Endometrium (tissue), 2 donors: Measurements from ENCODE around the gene ITPR2.

Experiments used
- FAIRE-seq: peaks from 2 replicates; lab custom pipeline; 2012; peaks lifted over from hg19 to GRCh38; lab: Jason Lieb, UNC
- donor health status: control.
- donor health status: control.

Gene ITPR2

DNA sequence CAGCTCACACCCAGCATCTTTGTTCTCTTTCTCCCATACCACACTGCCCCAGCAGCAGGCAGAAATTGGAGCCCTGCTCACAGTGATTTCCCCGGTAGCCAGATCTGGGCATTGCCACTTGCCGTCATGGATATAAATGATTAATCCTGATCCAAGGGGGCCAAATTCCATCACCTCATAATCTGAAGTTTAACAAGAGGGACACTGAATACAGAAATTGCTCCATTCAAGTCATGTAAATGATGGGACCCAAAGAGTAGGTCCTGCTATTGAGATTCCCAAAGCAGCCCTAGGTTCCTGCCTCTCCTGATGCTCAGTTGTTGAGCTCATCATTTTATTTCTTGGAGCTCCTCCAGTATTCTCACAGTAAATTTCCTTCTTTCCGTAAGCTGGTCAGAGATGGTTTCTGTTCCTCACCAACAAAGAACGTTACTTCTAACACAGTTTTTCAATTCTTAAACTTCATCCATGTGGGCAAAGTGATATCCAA, 11.7 kb downstream of the ITPR2 start:
- no peak for FAIRE-seq

DNA sequence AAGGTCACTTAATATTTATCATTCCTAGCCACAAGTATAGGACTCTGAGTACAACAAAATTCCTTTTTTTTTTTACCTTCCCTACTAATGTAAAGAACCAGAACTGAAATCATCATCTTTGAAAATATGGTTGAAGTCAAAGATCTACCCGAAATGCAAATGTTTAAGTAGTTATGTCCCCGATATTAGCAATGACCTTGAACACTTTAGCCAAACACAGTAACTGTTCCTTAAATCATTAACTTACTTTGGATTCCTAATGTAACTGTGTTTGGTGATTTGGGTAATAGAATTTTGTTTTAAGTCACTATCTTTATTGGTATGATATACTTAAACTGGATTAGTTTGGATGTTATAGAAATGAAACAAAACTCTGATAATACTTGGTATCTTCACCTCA, 14.4 kb downstream of the ITPR2 start:
- no peak for FAIRE-seq

GRCh38 chr12:26818201-26818600, 14.8 kb downstream of the ITPR2 start:
- no peak for FAIRE-seq

DNA sequence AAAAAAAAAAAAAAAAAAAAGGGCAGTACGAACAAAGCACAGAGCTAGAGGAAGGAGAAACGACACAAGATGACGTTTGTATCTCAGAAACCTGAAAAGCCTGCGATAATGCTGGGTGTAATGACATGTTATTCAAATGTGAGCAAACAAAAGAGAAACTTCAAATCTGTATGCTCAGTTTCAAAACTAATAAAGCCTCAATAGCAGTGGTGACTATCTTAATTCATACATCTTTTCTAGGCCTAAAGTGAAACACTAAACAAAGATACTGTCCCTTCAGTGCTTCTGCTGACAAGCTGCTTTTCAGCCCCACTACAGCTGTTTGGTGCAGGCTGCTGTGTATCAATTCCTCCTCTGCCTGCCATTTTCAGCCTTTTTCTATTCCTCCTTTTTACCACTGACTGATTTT, 15.8 kb downstream of the ITPR2 start:
- no peak for FAIRE-seq

DNA sequence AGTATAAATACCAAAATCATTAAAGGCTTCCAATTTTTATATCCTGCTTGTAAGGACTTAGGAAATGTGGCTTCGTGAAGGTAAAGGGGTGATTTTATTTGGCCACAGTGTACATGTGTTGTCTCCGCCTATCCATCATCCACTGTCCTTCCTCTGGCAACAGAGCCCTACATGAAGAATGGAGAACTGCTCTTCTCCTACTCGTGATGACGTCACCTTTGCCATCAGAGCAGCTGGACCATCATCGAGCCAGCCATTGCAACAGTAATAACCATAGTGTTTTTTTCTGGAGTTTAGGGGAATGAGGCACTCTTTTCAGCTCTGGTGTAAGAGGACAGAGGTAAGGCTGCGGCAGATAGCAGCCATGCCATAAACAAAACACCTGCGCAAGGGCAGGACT, 19.2 kb downstream of the ITPR2 start:
- FAIRE-seq, result no peak

- FAIRE-seq, result no peak
These were observed 22.7 kb downstream of the ITPR2 start for GRCh38 chr12:26810330-26810729.

GRCh38 chr12:26809611-26810285, 23.2 kb downstream of the ITPR2 start:
- FAIRE-seq, result no peak

DNA sequence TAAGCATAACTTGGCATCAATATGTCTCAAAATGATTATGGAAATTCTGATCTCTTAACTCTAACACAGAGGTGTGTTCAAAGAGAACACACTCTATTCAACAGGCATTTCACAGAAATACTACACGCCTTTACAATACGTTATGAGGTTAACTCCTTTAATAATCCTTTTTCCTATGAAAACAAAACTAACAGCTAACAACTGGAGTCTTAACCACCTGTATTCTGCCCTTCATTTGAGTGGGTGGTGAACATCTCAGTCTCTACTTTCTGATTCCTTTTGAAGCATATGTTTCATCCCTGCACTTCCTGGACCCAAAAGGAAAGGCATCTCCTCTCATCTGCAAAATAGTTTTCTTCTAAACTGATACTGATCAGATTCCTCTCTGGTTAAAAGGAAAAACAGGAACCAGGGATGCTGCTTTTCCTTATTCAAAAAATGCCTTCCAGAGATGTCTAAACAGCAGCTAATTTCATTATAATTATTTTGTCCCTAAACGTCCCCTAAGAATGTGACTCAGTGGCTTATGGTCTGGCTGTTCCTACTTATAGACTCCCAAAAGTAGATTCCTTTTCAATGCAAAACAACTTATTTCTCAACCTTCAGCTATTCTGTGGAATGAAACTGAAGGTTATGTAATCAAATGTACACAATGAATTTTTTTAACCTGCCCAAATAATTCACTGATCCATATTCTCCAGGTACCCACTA, 24.1 kb downstream of the ITPR2 start:
- no peak for FAIRE-seq

DNA sequence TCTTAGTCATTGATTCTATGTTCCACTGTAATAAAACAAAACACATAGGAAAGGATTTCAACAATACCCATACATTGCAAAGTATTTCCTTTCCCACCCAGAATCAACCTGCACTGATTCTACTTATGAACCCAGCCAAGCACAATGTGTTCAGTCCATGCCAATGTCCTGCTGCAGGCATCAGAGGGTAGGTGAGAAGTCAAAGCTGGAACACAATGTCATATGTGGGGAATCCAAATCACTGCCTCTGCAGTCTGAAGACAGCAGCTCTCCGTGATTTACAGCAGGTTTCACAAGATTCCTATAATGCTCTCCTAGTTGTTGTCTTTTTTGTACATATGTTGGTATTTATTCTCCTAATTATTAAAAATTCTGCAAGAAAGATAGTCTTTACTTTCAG, 25.7 kb downstream of the ITPR2 start:
- no peak for FAIRE-seq

DNA sequence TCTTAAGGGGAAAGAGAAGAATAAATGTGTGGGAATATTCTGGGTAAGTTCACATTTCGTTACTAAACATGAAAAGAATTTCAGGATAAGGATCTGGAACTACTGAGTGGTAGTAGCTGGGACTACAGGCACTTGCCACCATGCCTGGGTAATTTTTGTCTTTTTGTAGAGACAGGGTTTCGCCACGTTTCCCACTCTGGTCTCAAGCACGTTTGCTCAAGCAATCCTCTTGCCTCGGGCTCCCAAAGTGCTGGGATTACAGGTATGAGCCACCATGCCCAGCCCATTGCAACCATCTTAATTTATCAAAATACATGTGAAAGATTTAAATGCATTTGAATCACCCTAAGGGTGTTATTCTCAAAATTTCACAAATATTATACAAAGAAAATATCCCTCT, 26.4 kb downstream of the ITPR2 start:
- no peak for FAIRE-seq

DNA sequence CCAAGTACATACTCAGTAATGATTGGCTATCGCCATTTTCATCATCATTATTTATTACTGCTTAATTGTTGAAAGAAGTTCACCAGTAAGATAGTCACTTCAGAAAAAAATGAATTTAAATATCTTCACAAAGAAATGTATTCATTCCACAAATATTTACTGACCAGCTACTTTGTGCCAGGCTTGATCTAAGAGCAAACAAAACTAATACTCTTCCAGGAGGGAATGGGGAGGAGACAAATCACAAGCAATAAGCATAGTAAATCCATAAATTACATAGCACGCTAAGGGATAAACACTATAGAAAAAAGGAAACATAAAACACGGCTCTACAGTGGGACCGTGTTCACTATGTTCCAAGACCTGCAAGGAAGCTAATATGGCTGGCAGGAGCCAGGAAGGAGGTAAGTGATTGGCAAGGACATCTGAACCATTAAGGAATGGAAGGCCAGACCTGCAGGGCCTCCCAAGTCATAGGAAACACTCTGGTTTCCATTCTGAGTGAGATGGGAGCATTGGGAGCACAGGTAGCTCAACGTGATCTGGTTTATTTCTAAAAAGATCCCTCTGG, 27.5 kb downstream of the ITPR2 start:
- FAIRE-seq, result no peak

DNA sequence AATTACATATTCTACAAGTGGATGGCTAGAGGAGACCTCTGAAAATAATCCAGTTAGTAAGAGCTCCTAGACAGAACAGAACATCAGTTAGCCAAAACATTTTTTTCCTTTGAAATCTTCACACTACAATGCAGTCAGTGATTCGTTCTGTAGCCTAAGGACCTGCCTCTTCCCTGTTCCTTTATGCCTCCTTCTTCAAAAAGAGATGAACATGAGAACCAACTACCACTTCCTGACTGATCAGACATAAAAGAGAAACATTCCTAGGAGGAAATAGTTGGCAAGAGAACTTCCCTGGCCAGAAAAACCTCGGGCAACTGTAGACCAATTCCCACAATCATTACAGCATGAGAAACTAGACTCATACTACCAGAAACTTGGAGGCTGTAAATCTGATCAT, 29.4 kb downstream of the ITPR2 start:
- FAIRE-seq, result no peak

DNA sequence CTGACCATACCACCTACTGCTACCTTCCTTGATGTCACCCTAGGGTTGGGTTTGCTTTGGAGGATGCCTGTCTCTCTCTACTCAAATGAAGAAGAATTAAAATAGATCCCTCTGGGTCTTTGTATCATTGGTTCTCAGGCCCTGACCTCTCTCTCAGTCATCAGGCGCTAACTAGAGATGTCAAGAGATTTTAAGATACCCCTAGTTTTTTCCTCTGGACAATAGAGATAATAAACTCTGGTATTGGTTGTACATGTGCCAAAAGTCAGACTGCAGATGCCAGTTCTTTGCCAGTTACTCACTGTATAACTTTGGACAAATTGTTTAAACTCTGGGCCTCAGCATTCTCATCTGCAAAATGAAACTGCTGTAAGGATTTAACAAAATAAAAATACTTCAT, 31.5 kb downstream of the ITPR2 start:
- no peak for FAIRE-seq

DNA sequence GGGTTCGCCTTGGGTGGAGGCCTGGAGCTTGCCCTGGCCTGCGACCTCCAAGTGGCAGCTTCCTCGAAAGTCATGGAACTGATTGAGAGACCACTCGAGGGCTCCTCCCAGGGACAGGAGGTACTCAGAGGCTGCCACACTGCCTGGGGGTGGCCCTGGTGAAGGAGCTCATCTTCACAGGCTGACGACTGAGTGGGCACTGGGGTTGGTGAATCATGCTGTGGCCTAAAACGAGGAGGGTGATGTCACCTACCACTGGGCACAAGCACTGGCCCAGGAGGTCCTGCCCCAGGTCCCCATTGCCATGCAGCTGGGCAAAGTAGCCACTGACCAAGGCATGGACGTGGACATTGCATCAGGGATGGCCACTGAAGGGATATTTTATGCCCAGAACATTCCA, 32.1 kb downstream of the ITPR2 start:
- FAIRE-seq, result no peak

DNA sequence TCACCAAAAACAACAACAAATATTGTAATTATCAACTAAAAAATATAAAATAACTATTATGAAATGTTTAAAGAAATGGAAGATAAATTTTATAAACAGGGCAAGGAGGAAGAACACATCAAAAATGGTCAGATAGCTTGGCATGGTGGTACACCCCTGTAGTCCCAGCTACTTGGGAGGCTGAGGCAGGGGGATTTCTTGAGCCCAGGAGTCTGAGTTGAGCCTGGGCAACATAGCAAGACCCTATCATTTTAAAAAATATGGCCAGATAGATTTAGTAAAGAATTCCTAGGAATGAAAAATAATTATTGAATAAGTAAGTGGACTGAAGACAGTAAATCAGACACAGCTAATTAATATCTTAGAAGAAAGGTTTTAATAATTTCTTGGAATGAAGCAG, 32.6 kb downstream of the ITPR2 start:
- no peak for FAIRE-seq

- no peak for FAIRE-seq
These were observed 33.3 kb downstream of the ITPR2 start for GRCh38 chr12:26799741-26800140.

- FAIRE-seq, result no peak
These were observed 34.4 kb downstream of the ITPR2 start for GRCh38 chr12:26798640-26799039.

DNA sequence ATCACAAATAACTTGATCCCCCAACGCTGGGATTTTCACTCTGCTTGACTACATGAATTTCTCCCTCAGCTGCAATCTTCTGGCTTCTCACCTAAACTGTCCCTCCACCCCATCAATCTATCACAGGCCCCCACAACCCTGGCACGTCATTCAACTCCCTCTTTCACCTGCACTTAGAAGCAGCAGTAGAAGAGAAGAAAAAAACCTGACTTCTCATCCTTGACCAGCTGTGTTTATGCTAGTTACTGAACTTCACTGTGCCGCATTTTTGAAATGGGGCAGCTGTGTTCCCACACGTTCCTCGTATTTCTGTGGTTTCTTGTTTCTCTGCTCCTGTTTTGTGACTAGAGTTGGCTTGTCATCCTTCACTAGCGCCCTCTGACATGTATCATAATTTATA, 35.0 kb downstream of the ITPR2 start:
- no peak for FAIRE-seq

GRCh38 chr12:26795910-26796309, 37.1 kb downstream of the ITPR2 start:
- FAIRE-seq, result no peak

DNA sequence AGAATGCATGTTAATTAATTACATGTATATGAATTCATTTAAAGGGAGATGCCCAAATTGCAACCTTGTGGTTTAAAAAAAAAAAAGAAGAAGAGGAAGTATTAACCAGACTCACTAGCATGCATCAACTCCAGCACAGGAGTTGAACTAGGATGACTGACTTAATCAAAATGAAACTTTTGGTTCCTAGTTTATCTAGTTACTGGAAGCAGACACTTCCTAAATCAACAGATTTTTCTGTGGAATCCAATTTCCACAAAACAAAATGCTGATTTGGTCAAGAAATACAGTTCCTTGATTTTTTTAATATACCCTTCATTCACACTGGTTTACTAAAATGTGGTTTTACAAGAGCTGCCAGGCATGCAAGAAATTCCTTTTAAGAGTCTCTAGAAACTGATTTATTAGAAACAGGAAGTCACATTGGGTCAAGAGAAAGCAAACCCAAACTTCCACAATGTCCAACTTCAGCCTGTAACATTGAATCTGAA, 41.6 kb downstream of the ITPR2 start:
- FAIRE-seq, result peak; percentile 79

- no peak for FAIRE-seq
These were observed 42.4 kb downstream of the ITPR2 start for GRCh38 chr12:26790645-26790994.

GRCh38 chr12:26789731-26790644, 43.0 kb downstream of the ITPR2 start:
- peak; percentile 99 for FAIRE-seq
